HG03196 (cell line): ENCODE results near the gene TMEM208.

Experiments used
- ATAC-seq: cut with Tn5 transposase; IDR thresholded peaks from one replicate; pipeline ENCODE4 v1.9.1; 2021; ENCODE audit not compliant: unreplicated experiment

The TMEM208 gene

DNA sequence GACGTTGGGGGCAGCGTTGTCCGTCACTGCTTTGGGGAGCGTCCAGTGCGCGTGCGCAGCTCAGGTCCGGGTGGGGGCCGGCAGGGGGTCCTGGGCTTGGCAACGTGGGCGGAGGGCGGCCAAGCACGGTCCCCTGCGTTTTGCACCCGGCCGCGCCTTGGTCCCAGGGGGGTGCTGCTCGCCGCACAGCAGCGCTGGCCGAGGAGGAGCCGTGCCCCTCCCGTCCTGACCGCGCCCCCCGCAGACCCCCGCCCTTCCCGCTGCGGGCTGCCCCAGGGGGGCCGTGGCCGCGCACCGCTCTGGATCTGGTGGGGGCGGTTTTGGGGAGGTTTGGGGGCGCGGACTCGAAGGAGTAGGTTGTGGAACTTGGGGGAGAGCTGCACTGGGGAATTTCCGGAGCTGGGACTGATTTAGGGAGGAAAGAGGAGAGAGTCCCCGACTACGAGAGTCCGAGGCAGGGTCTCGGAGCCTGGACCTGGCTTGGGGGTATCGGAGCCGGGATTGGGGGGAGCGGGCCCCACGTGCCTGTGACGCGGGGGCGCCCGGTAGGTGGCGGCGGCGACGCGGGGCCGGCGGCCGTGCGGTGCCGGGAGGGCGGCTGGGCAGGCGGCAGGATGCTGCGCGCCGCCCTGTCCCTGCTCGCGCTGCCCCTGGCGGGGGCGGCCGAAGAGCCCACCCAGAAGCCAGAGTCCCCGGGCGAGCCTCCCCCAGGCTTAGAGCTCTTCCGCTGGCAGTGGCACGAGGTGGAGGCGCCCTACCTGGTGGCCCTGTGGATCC lies 21.7 kb downstream of the TMEM208 start, which contains the start of gene SLC9A5:
TSS of gene SLC9A5 (plus strand) at position 579 of the 777 bp plus-strand sequence. CDS start at position 615, 36 bp downstream.
- ATAC-seq, result no peak

DNA sequence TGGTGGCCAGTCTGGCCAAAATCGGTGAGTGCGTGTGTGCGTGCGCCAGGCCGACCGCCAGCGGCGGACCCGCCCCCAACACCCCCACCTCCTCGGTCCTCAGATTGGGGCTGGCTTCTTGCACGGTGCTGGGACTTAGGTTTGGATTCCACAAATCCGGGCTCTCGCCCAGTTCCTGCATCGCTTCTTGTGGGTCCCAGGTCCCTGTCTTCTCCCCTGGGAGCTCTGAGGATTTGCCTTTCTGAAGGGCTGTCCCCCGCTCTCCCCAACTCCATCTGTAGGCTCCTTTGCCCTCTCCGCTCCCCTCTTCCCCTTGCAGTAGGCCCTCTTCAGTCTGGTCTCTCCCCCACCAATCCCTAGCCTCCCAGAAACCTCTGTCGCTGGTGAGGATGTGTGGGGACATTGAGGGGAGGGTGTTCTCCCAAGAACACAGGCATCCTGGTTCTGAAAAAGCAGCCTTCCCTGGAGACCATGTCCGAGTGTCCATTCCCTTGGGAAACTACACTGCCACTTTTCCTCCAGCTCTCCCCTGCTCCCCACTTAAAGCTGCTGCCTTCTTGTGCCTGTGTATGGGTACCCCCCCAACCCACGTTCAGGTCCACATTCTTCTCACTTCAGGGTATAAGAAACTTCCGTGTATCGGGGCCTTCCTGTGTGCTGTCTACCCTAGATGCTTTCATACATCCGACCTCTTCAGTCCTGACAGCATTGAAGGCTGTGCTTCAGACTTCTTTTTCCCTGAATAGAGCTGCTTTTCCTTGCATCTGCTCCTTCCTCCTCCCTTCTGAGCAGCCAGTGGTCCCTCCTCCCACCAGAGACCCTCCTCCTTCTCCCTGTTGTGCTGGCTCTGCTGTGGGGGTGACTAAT lies 22.5 kb downstream of the TMEM208 start:
- ATAC-seq, result no peak

DNA sequence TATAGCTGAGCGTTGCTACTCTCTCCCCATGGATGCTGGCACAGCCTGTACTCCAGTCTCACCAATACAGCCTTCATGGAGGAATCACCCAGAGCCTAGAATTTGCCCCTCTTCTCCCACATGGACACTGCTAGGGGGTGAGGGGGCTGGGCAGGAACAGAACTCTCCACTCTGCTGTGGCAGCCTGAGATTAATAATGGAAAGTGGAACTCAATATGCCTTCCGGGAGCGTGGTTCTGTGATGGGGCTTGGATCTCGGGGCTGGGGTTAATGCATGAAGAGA lies 23.1 kb downstream of the TMEM208 start:
- ATAC-seq, result no peak

DNA sequence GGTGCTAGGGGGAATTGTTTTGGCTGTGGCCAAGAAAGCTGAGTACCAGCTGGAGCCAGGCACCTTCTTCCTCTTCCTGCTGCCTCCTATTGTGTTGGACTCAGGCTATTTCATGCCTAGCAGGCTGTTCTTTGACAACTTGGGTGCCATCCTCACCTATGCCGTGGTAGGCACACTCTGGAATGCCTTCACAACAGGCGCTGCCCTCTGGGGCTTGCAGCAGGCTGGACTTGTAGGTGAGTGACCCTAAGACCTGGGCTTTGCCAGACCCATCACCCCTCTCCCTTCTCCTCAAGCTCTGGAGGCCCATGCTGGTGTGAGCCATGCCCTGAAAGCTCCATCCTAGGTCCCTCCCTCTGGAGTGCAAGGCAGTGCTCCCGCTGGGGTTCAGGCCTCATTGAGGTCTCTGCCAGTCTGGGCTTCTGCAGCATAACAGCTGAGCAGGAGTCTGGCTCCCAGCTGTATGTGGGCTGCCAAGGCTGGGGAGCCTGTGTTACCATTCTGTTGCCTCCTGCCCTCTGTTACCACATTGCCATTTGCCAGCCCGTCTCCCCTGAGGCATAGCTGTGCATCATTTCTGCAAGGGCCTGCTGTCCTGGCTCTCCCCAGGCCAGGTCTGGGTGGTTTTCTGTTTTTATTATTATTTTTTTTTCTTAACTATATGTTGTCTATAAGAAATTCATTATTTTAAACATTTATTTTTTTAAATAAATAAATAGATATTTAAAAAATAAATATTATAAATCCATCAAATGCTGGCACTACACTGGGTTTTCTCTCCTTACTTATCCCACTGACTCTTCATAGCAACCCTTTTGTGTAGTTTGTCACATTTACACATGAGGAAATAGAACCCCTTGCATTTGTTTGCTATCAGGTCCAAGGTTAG lies 25.9 kb downstream of the TMEM208 start:
- ATAC-seq, result no peak

GRCh38 chr16:67254801-67255552 lies 28.0 kb downstream of the TMEM208 start:
- ATAC-seq, result no peak

GRCh38 chr16:67255553-67256221 lies 28.8 kb downstream of the TMEM208 start:
- ATAC-seq, result no peak

GRCh38 chr16:67256701-67257230 lies 29.8 kb downstream of the TMEM208 start:
- no peak for ATAC-seq

GRCh38 chr16:67257486-67258160 lies 30.7 kb downstream of the TMEM208 start:
- no peak for ATAC-seq

DNA sequence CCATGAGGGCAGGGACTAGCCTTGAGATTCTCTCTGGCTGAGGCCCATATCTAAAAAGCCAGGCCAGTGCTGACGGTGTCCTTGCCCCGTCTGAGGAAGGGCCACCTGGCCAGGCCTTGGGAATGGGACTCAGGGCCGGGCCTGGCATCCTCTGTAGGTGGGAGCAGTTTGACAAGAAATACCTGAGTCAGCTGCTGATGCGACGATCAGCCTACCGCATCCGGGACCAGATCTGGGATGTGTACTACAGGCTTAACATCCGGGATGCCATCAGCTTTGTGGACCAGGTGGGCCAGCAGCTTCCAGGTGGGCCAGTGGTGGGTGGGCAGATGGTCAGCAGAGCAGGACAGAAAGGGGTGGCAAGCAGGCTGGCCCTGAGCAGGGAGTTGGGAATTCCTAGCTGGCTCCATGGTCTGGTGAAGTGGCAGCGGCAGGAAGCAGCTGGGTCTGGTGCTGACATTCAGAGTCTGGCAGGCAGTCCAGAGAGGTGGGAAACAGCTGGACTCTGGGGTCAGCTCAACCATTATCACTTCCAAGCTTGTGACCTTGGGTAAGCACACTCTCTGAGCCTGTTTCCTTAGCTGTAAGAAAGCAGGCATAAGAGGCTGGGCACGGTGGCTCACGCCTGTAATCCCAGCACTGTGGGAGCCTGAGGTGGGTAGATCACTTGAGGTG lies 31.4 kb downstream of the TMEM208 start:
- no peak for ATAC-seq

DNA sequence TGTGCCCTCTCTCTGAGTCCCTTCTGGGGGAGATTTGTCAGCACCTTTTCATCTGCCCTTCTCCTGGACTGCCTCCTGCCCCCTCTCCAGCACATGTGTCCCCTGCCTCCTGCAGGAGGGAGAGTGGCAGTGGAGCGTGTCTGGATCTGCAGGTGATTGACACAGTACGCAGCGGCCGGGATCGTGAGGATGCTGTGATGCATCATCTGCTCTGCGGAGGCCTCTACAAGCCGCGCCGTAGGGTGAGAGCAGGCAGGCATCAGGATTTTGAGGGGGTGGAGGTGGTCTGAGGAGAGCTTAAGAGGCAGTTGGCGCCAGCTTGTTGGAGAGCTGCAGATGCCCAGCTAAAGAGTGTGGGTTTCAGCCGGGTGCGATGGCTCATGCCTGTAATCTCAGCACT lies 32.8 kb downstream of the TMEM208 start:
- ATAC-seq, result no peak

- no peak for ATAC-seq
Measured at GRCh38 chr16:67260426-67261063, 33.6 kb downstream of the TMEM208 start.

GRCh38 chr16:67263201-67263600 lies 36.3 kb downstream of the TMEM208 start:
- ATAC-seq, result no peak

GRCh38 chr16:67264277-67264676 lies 37.3 kb downstream of the TMEM208 start:
- no peak for ATAC-seq

GRCh38 chr16:67264866-67265265 lies 37.9 kb downstream of the TMEM208 start:
- ATAC-seq, result no peak

DNA sequence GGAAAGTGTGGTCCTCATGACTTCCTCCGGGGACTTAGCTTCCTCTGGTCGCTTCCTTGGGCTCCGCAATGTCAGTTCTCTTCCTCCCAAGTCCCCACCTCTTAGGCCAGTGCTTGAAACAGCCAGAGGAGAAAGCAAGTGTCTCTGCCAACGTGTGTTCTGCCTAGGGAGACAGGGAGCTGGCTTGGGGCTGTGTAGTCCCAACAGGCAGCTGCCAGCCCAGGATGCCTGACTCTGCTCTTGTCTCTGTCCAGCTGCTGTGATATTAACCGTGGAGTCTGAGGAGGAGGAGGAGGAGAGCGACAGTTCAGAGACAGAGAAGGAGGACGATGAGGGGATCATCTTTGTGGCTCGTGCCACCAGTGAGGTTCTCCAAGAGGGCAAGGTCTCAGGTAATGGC lies 38.9 kb downstream of the TMEM208 start:
- ATAC-seq, result no peak

- ATAC-seq, result no peak
Measured at GRCh38 chr16:67268136-67268579, 41.2 kb downstream of the TMEM208 start.

GRCh38 chr16:67269766-67270165 lies 42.8 kb downstream of the TMEM208 start:
- ATAC-seq, result no peak

DNA sequence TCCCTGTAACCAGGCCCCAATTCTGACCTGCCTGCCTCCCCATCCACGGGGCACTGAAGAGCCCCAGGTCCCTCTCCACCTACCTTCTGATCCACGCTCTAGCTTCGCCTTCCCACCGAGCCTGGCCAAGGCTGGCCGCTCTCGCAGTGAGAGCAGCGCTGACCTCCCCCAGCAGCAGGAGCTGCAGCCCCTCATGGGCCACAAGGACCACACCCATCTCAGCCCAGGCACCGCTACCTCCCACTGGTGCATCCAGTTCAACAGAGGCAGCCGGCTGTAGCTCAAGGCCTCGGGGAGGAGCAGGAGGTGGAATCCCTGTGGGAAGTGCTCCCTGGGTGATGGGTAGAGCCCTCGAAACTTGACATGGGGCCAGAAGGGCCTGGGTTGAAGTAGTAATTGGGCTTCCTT lies 44.0 kb downstream of the TMEM208 start:
- no peak for ATAC-seq
